ENCODE results near the gene LRRC3. TPM values are rescaled to one million over a fixed set of nuclear protein-coding genes. Genes with fewer than 3 reads are reported as not detected.

The LRRC3 gene
- total RNA-seq, 1 experiment from 2014 or later, result not detected

GRCh38 chr21:44441581-44442265 lies 13.6 kb upstream of the LRRC3 start:
- H3K9me3 ChIP-seq (replicated peaks), result no peaks in the 10 kb centered on the region
- no peaks in the 10 kb centered on the region for H3K27me3 ChIP-seq
- no peaks in the 10 kb centered on the region for H3K4me1 ChIP-seq
- no peak overlapping the region for H3K4me3 ChIP-seq
- H3K36me3 ChIP-seq, result no peaks in the 10 kb centered on the region
- no peak overlapping the region for H3K27ac ChIP-seq
- no peak for DNase-seq

DNA sequence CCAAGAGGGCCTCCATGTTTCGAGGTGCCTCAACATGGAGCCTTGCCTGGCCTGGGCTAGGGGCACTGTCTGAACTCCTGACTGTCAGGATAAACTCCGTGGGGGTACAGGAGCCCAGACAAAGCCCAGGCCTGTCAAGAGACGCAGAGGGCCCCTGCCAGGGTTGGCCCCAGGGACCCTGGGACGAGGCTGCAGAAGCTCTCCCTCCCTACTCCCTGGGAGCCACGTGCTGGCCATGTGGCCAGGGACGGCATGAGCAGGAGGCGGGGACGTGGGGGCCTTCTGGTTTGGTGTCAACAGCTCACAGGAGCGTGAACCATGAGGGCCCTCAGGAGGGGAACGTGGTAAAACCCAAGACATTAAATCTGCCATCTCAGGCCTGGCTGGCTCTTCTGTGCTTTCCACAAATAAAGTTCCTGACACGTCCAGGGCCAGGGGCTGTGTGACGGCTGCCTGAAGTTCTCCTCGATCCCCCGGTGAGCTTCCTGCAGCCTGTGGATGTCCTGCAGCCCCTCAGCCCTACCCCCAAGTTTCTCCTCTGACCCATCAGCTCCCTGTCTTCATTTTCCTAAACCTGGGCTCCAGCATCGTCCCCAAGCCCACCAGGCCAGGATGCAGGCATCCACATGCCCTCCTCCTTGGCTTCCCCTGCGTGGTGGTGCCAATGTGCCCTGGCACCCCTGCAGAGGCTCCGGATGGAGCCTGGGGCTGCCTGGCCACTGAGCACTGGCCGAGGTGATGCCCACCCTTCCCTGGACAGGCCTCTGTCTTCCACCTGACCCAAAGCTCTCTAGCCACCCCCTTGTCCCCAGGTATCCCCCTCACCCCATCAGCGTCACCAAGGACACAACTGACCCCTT lies 12.8 kb upstream of the LRRC3 start:
- no peaks in the 10 kb centered on the region for H3K4me1 ChIP-seq
- H3K36me3 ChIP-seq, result no peaks in the 10 kb centered on the region
- H3K27me3 ChIP-seq, result no peaks in the 10 kb centered on the region
- no peak overlapping the region for H3K4me3 ChIP-seq
- no peak overlapping the region for H3K27ac ChIP-seq
- no peak for DNase-seq
- no peaks in the 10 kb centered on the region for H3K9me3 ChIP-seq (replicated peaks)

GRCh38 chr21:44443291-44443890 lies 11.9 kb upstream of the LRRC3 start:
- Histone ChIP-seq H3K4me1 (no peaks in the 10 kb centered on the region), H3K9me3 (replicated peaks) (no peaks in the 10 kb centered on the region), H3K27me3 (no peaks in the 10 kb centered on the region), H3K27ac (no peak overlapping the region), H3K4me3 (no peak overlapping the region), H3K36me3 (no peaks in the 10 kb centered on the region)
- DNase-seq, result no peak

GRCh38 chr21:44443891-44444285 lies 11.4 kb upstream of the LRRC3 start:
- 0 out of 2 replicates have a peak, but pooled peaks cover 3% of the 10 kb centered on the region for H3K27me3 ChIP-seq
- no peaks in the 10 kb centered on the region for H3K9me3 ChIP-seq (replicated peaks)
- H3K27ac ChIP-seq, result no peak overlapping the region
- no peaks in the 10 kb centered on the region for H3K4me1 ChIP-seq
- H3K36me3 ChIP-seq, result no peaks in the 10 kb centered on the region
- no peak for DNase-seq
- H3K4me3 ChIP-seq, result no peak overlapping the region

GRCh38 chr21:44444286-44444931 lies 10.9 kb upstream of the LRRC3 start:
- Histone ChIP-seq H3K27me3 (0 out of 2 replicates have a peak, but pooled peaks cover 6% of the 10 kb centered on the region), H3K4me3 (no peak overlapping the region), H3K27ac (no peak overlapping the region), H3K4me1 (no peaks in the 10 kb centered on the region; the same call in 1 of the 2 replicates), H3K36me3 (no peaks in the 10 kb centered on the region), H3K9me3 (replicated peaks) (no peaks in the 10 kb centered on the region)
- DNase-seq, result peak in 1 of 2 experiments; percentile 11

DNA sequence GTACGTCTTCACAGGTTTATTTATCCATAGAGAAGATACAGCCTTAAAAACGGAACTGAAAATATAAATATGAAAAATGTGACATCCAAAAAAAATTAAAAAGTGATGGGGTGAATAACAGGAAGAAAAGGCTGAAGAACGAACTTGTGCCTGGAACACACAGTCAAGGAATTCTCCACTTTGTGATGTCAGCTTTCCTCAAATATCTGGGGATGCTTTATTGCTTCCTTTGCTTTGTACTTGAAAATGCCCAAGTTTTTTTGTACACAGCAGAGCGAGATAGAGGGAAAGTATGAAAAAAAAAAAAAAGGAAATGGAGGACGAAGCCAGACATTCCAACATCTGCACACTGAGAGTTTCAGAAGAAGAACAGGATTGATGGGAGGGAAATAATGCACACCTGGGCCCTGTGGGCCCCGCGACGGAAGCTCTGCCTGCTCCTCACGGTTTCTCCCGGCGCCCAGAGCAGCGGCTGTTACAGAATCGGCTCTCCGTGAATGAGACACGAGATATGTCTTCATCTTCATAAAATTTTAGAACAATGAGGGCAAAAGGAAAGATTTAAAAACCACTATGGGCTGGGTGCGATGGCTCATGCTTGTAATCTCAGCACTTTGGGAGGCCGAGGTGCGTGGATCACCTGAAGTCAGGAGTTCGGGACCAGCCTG lies 10.0 kb upstream of the LRRC3 start:
- H3K4me1 ChIP-seq, result peaks cover 1% of the 10 kb centered on the region
- 0 out of 2 replicates have a peak, but pooled peaks cover 7% of the 10 kb centered on the region for H3K27me3 ChIP-seq
- H3K36me3 ChIP-seq, result no peaks in the 10 kb centered on the region
- DNase-seq, result no peak
- no peaks in the 10 kb centered on the region for H3K9me3 ChIP-seq (replicated peaks)
- H3K4me3 ChIP-seq, result no peak overlapping the region
- no peak overlapping the region for H3K27ac ChIP-seq

DNA sequence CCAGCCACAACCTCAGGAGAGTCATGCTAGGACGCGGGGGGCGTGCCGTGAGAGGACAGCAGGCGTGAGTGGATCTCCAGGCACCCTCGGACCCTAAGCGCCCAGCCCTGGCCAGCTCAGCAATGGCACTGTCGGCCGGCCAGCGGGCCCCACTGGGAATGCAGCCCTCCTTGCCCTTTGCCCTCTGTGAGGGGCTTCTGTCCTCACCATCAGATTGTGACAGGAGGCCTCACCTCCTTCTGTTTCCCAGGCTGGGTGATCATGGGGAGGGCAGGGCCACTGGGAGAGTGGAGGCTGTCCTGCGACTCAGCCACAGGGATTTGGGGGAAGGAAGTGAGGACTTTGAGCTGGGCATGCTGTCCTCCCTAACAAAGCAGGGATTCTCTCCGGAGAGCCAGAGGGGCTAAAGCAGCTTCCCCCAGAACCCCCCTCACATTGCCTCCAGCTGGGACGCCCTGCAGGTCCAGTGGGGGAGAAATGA lies 6.6 kb upstream of the LRRC3 start:
- no peak overlapping the region for H3K27ac ChIP-seq
- H3K36me3 ChIP-seq, result no peaks in the 10 kb centered on the region
- 0 out of 2 replicates have a peak, but pooled peaks cover 10% of the 10 kb centered on the region for H3K27me3 ChIP-seq
- no peaks in the 10 kb centered on the region; the same call in 1 of the 2 replicates for H3K9me3 ChIP-seq (replicated peaks)
- no peak overlapping the region for H3K4me3 ChIP-seq
- no peak for DNase-seq
- peaks cover 10% of the 10 kb centered on the region for H3K4me1 ChIP-seq

GRCh38 chr21:44449473-44450363 lies 5.6 kb upstream of the LRRC3 start:
- DNase-seq, result peak; percentile 79 to 81

GRCh38 chr21:44450402-44450801 lies 4.9 kb upstream of the LRRC3 start:
- Histone ChIP-seq H3K4me1 (peaks cover 10% of the 10 kb centered on the region), H3K27me3 (0 out of 2 replicates have a peak, but pooled peaks cover 10% of the 10 kb centered on the region), H3K36me3 (no peaks in the 10 kb centered on the region), H3K9me3 (replicated peaks) (peaks cover 6% of the 10 kb centered on the region), H3K4me3 (no peak overlapping the region), H3K27ac (no peak overlapping the region; the same call in 1 of the 2 replicates)
- DNase-seq, result no peak

More at GRCh38 chr21:44449473-44450363, 5.6 kb upstream of the LRRC3 start:
- no peak overlapping the region for H3K4me3 ChIP-seq
- H3K36me3 ChIP-seq, result no peaks in the 10 kb centered on the region
- H3K4me1 ChIP-seq, result peaks cover 10% of the 10 kb centered on the region
- H3K9me3 ChIP-seq (replicated peaks), result peaks cover 6% of the 10 kb centered on the region
- no peak overlapping the region; the same call in 1 of the 2 replicates for H3K27ac ChIP-seq
- 0 out of 2 replicates have a peak, but pooled peaks cover 10% of the 10 kb centered on the region for H3K27me3 ChIP-seq

GRCh38 chr21:44450999-44451398 lies 4.3 kb upstream of the LRRC3 start:
- no peak overlapping the region; the same call in 1 of the 2 replicates for H3K27ac ChIP-seq
- H3K4me1 ChIP-seq, result peaks cover 10% of the 10 kb centered on the region
- DNase-seq, result no peak
- H3K4me3 ChIP-seq, result no peak overlapping the region
- 0 out of 2 replicates have a peak, but pooled peaks cover 10% of the 10 kb centered on the region for H3K27me3 ChIP-seq
- peaks cover 6% of the 10 kb centered on the region for H3K9me3 ChIP-seq (replicated peaks)
- no peaks in the 10 kb centered on the region for H3K36me3 ChIP-seq

DNA sequence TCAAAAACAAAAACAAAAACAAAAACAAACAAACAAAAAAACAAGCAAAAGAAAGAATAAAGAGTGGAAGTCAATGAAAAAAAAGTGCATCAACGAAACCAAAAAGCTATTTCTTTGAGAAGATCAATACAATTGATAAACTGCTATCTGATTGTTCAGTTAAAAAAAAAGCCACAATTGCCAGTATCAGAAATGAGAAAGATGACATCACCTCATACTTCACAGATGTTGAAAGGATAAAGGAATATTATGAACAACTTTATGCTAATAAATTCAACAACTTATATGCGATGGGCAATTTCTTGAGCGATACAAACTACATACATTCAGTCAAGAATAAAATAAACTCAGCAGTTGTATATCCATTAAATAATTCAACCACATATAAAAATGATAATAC lies 2.2 kb upstream of the LRRC3 start:
- H3K36me3 ChIP-seq, result no peaks in the 10 kb centered on the region
- peaks cover 10% of the 10 kb centered on the region for H3K4me1 ChIP-seq
- no peak overlapping the region for H3K27ac ChIP-seq
- H3K27me3 ChIP-seq, result 0 out of 2 replicates have a peak, but pooled peaks cover 10% of the 10 kb centered on the region
- H3K9me3 ChIP-seq (replicated peaks), result peaks cover 6% of the 10 kb centered on the region
- H3K4me3 ChIP-seq, result no peak overlapping the region
- DNase-seq, result no peak

DNA sequence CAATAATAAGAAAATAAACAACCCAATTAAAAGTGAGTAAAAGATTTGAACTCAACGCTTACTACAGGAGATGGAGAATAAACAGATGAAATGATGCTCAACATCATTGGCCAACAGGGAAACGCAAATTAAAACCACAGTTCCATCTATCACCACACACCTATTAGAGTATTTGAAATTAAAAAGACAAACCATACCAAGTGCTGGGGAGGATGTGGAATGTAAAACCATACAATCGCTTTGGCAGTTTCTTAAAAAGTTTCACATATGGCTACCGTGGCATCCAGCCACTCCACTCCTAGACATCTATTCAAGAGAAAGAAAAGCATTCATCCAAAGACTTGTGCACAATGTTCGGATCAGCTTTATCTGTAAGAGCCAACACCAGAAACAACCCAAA lies 1.3 kb upstream of the LRRC3 start:
- no peak for DNase-seq
- Histone ChIP-seq H3K27ac (no peak overlapping the region), H3K4me3 (no peak overlapping the region), H3K9me3 (replicated peaks) (peaks cover 6% of the 10 kb centered on the region), H3K36me3 (no peaks in the 10 kb centered on the region), H3K4me1 (peaks cover 10% of the 10 kb centered on the region), H3K27me3 (0 out of 2 replicates have a peak, but pooled peaks cover 6% of the 10 kb centered on the region)
